Measurements from ENCODE around the gene SEPTIN6.
"Not testable (repeated sequence)": the region's sequence is repeated elsewhere in the genome, so short reads cannot be mapped to it uniquely, and the experiment has no call there.

The SEPTIN6 gene

GRCh38 chrX:119690921-119691716 is 1.8 kb downstream of the SEPTIN6 start:
- TF ChIP-seq, protein P1, sequence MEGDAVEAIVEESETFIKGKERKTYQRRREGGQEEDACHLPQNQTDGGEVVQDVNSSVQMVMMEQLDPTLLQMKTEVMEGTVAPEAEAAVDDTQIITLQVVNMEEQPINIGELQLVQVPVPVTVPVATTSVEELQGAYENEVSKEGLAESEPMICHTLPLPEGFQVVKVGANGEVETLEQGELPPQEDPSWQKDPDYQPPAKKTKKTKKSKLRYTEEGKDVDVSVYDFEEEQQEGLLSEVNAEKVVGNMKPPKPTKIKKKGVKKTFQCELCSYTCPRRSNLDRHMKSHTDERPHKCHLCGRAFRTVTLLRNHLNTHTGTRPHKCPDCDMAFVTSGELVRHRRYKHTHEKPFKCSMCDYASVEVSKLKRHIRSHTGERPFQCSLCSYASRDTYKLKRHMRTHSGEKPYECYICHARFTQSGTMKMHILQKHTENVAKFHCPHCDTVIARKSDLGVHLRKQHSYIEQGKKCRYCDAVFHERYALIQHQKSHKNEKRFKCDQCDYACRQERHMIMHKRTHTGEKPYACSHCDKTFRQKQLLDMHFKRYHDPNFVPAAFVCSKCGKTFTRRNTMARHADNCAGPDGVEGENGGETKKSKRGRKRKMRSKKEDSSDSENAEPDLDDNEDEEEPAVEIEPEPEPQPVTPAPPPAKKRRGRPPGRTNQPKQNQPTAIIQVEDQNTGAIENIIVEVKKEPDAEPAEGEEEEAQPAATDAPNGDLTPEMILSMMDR (IDR thresholded peaks at IDR 0.05; ENCODE audit: low read depth, low read length) = no peak
- H3K4me3 ChIP-seq (ENCODE audit: low read depth, low read length) = no peak overlapping the region

DNA sequence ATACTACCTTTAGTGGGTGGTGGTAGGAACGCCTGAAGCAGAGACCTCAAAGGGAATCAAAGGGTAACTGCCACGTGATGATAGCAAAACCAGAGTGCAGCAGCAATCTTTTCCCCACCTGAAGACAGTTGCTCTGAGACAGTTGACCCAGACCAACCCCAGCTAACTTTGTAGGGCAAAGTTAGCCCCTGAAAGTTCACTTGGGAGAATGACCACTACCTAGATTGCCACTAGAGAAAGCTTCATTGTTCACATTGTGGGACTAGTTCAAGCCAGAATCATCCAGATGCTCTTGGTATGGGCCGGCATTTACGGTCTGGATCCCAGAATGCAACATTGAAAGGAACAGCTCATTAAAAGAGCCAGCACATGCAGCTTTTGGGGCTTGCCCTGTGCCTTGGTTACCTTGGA is 4.1 kb downstream of the SEPTIN6 start:
- no peak overlapping the region for H3K4me3 ChIP-seq (ENCODE audit: low read depth, low read length)
- TF ChIP-seq, protein P1 (IDR thresholded peaks at IDR 0.05; ENCODE audit: low read depth, low read length) = no peak

DNA sequence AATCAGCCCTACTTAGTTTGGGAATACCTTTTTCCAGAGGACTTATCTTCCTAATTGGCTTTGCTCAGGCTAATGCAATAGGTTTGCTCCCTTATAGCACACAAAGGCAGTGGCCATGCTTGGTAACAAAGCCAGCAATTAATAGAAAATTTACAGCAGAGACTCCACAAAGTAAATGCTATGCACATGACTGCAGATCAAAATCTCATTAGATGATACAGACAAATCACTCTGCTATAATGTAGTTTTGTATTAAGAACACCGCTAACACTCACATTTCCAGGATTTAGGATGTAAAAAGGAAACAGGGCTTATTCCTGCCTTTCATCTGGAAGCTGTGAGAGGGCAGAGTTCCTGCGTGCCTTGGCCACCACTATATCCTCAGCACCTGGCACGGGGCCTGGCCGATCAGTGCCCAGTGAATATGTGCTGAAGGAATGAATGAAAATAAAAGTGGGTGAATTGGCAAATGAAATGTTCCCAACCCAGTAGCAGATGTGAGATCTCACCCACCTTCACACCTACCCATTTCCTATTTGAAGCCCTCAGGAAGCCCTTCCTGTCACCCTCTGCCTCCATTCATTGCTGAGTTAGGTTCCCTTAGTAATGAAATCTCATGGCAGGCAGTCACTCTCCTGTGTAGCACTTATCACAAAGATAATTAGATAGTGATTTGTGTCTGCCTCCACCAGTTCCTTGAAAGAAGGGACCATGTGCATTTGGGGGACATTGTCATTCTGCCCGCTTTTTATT is 5.1 kb downstream of the SEPTIN6 start:
- no peak overlapping the region for H3K4me3 ChIP-seq (ENCODE audit: low read depth, low read length)

DNA sequence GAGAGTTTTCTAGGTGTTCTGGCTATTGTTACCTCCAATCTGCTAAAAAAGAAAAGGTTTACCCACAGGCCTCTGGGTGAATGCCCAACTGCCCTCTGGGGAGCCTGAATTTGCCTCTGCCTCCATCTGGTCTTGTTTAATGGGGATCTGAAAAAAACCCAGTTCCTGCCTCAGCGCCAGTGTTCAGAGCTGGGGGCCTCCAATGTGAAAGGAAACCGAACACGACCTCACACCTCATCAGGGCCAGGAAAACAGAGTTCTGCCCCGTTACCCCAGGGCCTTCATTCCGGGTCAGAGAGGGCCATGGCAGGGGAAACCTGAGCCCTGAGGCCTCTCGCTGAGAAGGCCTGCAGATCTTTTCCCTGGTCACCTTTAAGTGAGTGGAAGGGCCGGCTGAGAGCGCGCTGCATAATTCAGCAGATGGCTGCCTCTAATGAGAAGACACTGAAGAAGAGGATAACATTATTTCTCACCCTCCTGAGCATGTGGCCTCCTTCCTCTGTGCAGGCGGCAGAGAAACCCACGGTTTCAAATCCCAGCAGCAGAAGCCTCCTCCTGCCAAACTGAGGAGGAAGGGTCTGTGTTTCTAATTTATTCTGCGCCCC is 6.8 kb downstream of the SEPTIN6 start:
- TF ChIP-seq, protein P1 (IDR thresholded peaks at IDR 0.05; ENCODE audit: low read depth, low read length) = no peak
- H3K4me3 ChIP-seq (ENCODE audit: low read depth, low read length) = no peak overlapping the region

More for the DNA sequence above, 5.1 kb downstream of the SEPTIN6 start:
- TF ChIP-seq, protein P1 (IDR thresholded peaks at IDR 0.05; ENCODE audit: low read depth, low read length) = no peak

GRCh38 chrX:119685225-119686066 is 7.5 kb downstream of the SEPTIN6 start:
- H3K4me3 ChIP-seq (ENCODE audit: low read depth, low read length) = no peak overlapping the region
- TF ChIP-seq, protein P1 (IDR thresholded peaks at IDR 0.05; ENCODE audit: low read depth, low read length) = no peak

DNA sequence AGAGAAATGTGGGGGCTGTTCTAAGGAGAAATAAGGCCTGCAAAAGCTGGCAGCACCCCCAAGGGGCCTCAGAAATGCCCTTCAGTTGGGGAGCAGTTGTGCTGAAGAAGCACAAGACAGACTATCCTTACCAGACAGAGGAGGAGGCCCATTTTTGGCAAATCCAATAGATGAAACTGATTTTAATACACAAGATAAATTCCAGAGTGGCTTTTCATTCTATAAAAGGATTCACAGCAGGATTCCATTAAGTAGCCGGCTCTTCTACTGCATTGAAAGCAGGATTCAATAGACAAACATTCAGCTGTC is 8.1 kb downstream of the SEPTIN6 start:
- TF ChIP-seq, protein P1 (IDR thresholded peaks at IDR 0.05; ENCODE audit: low read depth, low read length) = no peak
- H3K4me3 ChIP-seq (ENCODE audit: low read depth, low read length) = no peak overlapping the region

DNA sequence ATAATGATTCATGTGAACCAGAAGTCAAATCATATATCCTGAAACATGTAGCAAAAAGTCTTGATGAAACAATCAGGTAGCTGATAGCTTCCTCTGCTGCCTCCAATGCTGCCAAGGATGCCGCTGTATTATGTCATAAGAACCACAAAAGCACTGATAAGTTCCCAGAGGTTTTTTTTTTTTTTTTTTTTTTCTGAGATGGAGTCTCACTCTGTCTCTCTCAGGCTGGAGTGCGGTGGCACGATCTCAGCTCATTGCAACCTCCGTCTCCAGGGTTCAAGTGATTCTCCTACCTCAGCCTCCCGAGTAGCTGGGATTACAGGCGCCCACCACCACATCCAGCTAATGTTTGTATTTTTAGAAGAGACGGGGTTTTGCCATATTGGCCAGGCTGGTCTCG is 8.7 kb downstream of the SEPTIN6 start:
- not testable (repeated sequence) for H3K4me3 ChIP-seq (ENCODE audit: low read depth, low read length)

All from WI38 (cell line).